Raji (cell line): ENCODE results near the gene RALA.

Source experiments
- POLR2A ChIP-seq: IDR thresholded peaks from 2 replicates; pipeline ENCODE4 v1.6.1; 2011; ENCODE audit warnings: low read depth, low read length, control low read depth; ENCODE audit not compliant: insufficient read depth

The RALA gene

GRCh38 chr7:39749717-39750116, 126.3 kb downstream of the RALA start:
- no peak for TF ChIP-seq POLR2A

GRCh38 chr7:39750253-39751077, 127.1 kb downstream of the RALA start:
- no peak for TF ChIP-seq POLR2A

- TF ChIP-seq POLR2A, result no peak
These were observed 130.5 kb downstream of the RALA start for GRCh38 chr7:39753823-39754325.

GRCh38 chr7:39754326-39755120, 131.2 kb downstream of the RALA start:
- no peak for TF ChIP-seq POLR2A

GRCh38 chr7:39757604-39758003, 134.2 kb downstream of the RALA start:
- no peak for TF ChIP-seq POLR2A
